IMR-90 (cell line): ENCODE results near the gene TBX10.

Source experiments
- CEBPB ChIP-seq: IDR thresholded peaks from 2 replicates; pipeline ENCODE4 v1.6.1; 2012; ENCODE audit warnings: low read depth, low read length, improper control_type of control experiment
- POLR2A ChIP-seq: IDR thresholded peaks from 2 replicates; pipeline ENCODE4 v1.6.1; 2012; ENCODE audit warnings: mild to moderate bottlenecking, low read depth, low read length
- RAD21 ChIP-seq: IDR thresholded peaks from 2 replicates; pipeline ENCODE4 v1.6.1; 2012; ENCODE audit warnings: low read length, improper control_type of control experiment
- TF ChIP-seq, protein P1 (sequence below): conservative IDR thresholded peaks from 2 replicates; pipeline ENCODE4 v1.5.1; 2012; ENCODE audit warnings: mild to moderate bottlenecking, low read depth, low read length, improper control_type of control experiment

DNA sequence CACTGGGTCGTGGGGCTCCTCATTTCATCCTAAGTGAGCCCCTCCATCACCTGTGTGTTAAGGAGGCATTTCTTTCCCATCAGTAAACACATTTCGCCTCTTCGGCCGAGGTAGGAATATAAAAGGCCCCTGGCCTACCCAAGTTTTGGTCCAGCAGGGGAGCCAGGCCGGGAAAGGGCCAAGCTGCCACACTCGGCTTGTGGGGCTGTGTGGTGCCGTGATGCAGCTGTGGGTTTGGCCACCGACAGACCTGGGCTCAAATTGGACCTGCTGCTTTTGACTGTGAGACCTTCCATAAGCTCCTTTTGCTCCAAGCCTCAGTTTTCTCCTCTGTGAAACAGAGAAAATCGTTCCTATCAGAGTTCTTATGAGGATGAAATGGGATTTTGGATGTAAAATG is 32.1 kb downstream of the TBX10 start:
- TF ChIP-seq, protein P1, sequence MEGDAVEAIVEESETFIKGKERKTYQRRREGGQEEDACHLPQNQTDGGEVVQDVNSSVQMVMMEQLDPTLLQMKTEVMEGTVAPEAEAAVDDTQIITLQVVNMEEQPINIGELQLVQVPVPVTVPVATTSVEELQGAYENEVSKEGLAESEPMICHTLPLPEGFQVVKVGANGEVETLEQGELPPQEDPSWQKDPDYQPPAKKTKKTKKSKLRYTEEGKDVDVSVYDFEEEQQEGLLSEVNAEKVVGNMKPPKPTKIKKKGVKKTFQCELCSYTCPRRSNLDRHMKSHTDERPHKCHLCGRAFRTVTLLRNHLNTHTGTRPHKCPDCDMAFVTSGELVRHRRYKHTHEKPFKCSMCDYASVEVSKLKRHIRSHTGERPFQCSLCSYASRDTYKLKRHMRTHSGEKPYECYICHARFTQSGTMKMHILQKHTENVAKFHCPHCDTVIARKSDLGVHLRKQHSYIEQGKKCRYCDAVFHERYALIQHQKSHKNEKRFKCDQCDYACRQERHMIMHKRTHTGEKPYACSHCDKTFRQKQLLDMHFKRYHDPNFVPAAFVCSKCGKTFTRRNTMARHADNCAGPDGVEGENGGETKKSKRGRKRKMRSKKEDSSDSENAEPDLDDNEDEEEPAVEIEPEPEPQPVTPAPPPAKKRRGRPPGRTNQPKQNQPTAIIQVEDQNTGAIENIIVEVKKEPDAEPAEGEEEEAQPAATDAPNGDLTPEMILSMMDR = no peak
- TF ChIP-seq CEBPB (no peak), POLR2A (no peak), RAD21 (no peak)
